CD4-positive, alpha-beta T cell treated with Interleukin-6 for 4 hours (primary cell): ENCODE results near the gene PIGC.
A peak's percentile ranks its signal among the peaks of the same experiment; 100 is the strongest.

Experiments
- DNase-seq: peaks from one replicate; pipeline ENCODE4 v3.0.0-alpha.2; 2020; ENCODE audit warnings: mixed read lengths

The PIGC gene

GRCh38 chr1:172427191-172427590 lies 16.7 kb downstream of the PIGC start:
- DNase-seq: no peak

GRCh38 chr1:172425339-172425738 lies 18.5 kb downstream of the PIGC start:
- no peak for DNase-seq

DNA sequence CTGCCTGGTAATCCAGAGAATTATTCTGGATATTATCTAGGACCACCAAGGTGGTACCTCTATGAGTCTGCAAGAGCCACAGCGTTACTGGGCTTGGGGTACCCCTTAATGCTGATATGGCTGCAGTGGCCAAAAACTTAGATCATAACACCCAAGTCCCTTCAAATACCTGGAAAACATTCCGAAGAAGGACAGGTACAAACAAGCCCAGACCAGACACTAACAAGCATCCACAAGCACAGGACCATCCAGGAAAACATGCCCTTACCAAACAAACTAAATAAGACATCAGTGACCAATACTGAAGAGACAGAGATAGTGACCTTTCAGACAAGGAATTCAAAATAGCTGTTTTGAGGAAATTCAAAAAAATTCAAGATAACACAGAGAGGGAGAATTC lies 20.5 kb downstream of the PIGC start:
- DNase-seq: no peak

GRCh38 chr1:172421974-172422604 lies 21.8 kb downstream of the PIGC start:
- no peak for DNase-seq

GRCh38 chr1:172420385-172420784 lies 23.5 kb downstream of the PIGC start, which contains the start of gene C1orf105:
TSS of gene C1orf105 (plus strand) at chr1:172420685. CDS start at chr1:172420886, 201 bp downstream.
- DNase-seq: no peak

GRCh38 chr1:172417557-172417956 lies 26.3 kb downstream of the PIGC start:
- DNase-seq: no peak

- no peak for DNase-seq
Observed at GRCh38 chr1:172416496-172417035, 27.3 kb downstream of the PIGC start.

- DNase-seq: no peak
Observed at GRCh38 chr1:172414331-172414730, 29.5 kb downstream of the PIGC start.

GRCh38 chr1:172411791-172412338 lies 32.0 kb downstream of the PIGC start:
- no peak for DNase-seq

DNA sequence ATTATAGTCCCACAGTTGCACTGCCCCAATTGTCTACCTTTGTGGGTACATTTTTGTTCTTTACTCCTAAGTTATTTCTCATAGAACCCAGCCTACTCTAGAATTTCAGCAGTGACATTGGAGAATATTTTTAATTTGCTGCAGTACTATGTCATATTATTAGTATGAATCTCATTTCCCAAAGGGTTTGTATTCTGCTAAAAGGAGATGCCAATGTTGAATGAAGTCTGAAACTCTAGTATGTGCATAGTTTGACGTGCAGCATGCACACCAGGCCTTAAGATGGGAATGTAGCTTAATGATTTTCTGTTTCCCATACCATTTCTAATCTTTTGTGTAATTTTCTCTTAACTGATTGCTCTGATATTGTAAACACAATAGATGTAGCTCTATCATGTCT lies 33.8 kb downstream of the PIGC start:
- no peak for DNase-seq

- DNase-seq: no peak
Observed at GRCh38 chr1:172408958-172409357, 34.9 kb downstream of the PIGC start.

- no peak for DNase-seq
Observed at GRCh38 chr1:172406968-172407367, 36.9 kb downstream of the PIGC start.

- DNase-seq: no peak
Observed at GRCh38 chr1:172405912-172406311, 38.0 kb downstream of the PIGC start.

DNA sequence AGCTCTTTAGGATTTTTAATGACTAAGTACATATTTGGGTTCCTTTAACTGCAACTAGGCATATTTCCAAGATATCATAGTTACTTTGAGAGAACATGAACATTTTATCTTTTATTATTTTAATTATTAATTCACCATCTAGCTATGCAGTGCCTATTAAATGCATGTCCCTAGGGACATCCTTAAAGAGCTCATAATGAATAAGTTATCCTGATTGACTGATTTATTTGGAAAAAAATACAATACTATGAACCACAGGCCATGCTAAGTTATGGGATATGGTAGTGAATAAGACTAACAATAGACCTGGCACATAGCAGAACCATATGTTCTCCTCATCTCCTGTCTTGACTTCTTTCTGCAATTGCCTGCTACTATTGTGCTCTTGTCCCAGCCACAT lies 39.7 kb downstream of the PIGC start:
- no peak for DNase-seq

GRCh38 chr1:172402878-172403569 lies 40.8 kb downstream of the PIGC start:
- DNase-seq: no peak

DNA sequence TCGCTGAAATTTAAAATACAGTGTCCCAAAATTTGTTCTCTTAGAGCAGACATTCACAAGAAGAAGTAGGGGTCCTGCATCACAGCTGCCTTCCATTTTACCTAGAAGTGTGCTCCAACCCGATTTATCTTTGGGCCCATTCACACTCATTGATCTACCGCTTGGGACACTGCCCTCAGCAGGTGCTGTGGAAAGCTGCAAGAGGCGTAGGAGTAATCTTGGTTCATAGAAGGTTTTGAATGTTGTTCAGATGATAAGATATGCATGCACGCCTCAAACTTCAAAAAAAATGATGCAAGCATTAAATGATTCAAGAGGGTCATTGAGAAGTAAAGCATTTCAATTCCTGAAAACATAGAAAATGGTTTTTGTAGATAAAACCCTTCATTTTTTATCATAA lies 42.0 kb downstream of the PIGC start:
- DNase-seq: peak; percentile 22

- DNase-seq: no peak
Observed at GRCh38 chr1:172401477-172401876, 42.4 kb downstream of the PIGC start.

- DNase-seq: no peak
Observed at GRCh38 chr1:172400722-172401105, 43.2 kb downstream of the PIGC start.

DNA sequence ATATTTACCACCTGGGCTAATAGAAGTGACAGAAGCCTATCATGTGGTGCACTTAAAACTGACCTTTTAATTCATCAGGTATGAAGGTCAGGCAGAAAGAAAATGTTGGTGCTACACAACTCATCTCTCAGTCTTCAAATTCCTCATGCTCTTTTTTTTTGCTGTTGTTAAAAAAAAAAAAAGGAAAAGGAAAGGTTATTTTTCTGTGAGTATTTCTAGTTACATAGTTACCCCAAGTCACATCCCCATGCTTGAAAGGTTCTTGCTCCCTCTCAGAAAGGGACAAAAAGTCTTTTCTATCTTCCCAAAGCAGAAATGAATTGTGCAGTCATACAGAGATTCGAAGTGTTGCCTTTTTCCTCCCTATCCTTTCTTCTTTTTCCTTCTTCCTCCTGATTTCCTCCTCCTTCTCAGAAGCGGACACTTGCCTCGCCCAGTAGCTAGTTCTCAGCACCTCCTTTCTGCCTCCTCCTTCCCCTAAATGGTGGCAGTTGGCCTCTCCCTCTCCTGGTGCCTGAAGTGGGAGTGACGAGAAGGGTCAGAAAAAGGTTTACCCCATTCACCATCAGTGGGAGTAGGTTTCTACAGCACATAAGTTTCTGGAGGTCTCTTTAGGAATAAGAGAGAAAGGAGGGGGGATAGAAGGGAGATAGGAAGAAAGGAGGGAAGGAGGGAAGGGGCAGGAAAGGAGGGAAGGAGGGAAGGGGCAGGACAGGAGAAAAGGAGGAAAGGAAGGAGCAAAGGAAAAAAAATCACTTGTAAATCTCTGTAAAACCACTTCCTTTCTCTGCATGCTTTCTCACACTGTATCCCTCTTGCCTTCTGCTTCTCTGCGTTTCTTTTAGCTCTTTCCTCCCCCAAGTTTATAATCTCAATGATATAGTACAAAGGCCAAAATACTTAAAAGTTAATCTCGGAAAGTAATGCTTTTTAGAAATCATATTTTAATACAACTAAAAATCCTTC lies 43.8 kb downstream of the PIGC start:
- DNase-seq: no peak

DNA sequence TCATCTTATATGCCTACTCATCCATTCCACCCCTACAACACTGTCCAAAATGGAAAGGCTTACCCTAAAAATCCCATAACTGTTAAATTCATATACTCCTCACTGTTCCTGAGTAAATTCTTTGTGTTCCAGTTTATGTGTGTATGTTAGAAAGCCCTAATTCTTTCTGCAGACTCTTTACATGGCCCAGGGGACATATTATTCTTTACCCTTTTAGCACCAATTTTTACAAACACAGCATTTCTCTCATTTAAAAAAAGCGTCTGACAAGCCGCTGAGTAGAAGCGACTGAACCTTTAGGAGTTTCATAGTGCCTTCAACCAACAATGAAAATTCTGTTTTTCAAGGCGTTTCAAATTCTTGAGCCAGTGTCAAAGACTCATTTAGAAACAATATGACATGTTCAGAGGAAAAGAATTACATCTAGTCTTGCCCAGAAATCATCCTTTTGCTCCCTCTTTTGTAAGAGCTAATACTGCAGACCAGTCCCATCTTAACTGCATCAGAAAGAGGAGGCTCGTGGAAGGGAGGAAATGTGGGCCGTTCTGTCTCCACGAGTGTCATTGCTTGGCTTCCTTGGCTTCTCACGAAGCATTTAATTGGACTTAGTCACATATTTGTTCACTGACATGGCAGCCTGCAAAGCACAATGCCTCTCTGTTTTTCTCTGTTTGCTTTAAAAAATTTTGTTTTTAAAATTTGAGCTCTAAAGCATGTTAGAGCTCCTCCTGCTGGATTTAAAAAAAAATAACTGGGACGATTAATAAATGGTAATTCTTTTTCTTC lies 44.7 kb downstream of the PIGC start:
- DNase-seq: peak; percentile 58

GRCh38 chr1:172398193-172398592 lies 45.7 kb downstream of the PIGC start:
- no peak for DNase-seq

DNA sequence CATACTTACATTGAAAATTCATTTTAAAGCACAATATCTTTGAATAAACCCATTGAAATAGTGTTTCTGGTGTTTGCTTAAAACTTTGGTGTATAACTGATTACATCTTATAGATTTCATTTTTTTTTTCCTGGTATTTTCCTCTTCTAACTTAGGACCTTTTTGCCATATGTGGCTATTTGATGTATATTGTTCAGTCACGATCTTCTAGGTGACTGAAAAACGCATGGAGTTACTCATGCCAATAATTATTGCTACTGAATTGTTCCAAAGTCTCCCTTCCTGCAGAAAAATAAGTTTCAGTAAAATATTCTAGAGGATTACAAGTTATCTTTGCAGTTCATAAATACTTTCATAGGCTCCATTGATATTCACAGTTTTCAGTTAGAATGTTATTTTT lies 46.2 kb downstream of the PIGC start:
- DNase-seq: no peak
